Non-pigmented ciliary epithelial cell (primary cell): ENCODE measurements around the gene ZDHHC14.

Experiments
- DNase-seq: peaks from one replicate; pipeline ENCODE4 v3.0.0-alpha.2; 2010; ENCODE audit warnings: low read depth

The ZDHHC14 gene

GRCh38 chr6:157647261-157647915 is 266.4 kb downstream of the ZDHHC14 start:
- no peak for DNase-seq

GRCh38 chr6:157648561-157648960 is 267.6 kb downstream of the ZDHHC14 start:
- no peak for DNase-seq

- DNase-seq: no peak
Observed at GRCh38 chr6:157649311-157650260, 268.6 kb downstream of the ZDHHC14 start.

- DNase-seq: no peak
Observed at GRCh38 chr6:157650261-157650640, 269.3 kb downstream of the ZDHHC14 start.

- no peak for DNase-seq
Observed at GRCh38 chr6:157650801-157651200, 269.8 kb downstream of the ZDHHC14 start.

GRCh38 chr6:157651731-157652490 is 270.9 kb downstream of the ZDHHC14 start:
- DNase-seq: no peak

GRCh38 chr6:157652601-157653363 is 271.8 kb downstream of the ZDHHC14 start:
- DNase-seq: no peak

- no peak for DNase-seq
Observed at GRCh38 chr6:157653521-157653920, 272.5 kb downstream of the ZDHHC14 start.

- DNase-seq: no peak
Observed at GRCh38 chr6:157655139-157655538, 274.1 kb downstream of the ZDHHC14 start.

GRCh38 chr6:157656437-157656997 is 275.5 kb downstream of the ZDHHC14 start:
- no peak for DNase-seq

- DNase-seq: no peak
Observed at GRCh38 chr6:157657754-157658153, 276.8 kb downstream of the ZDHHC14 start.

GRCh38 chr6:157658301-157658700 is 277.3 kb downstream of the ZDHHC14 start:
- no peak for DNase-seq

GRCh38 chr6:157659536-157660271 is 278.7 kb downstream of the ZDHHC14 start:
- no peak for DNase-seq

GRCh38 chr6:157660414-157660813 is 279.4 kb downstream of the ZDHHC14 start:
- no peak for DNase-seq

- no peak for DNase-seq
Observed at GRCh38 chr6:157661652-157662051, 280.7 kb downstream of the ZDHHC14 start.

GRCh38 chr6:157663261-157663660 is 282.3 kb downstream of the ZDHHC14 start:
- no peak for DNase-seq

- no peak for DNase-seq
Observed at GRCh38 chr6:157665180-157665579, 284.2 kb downstream of the ZDHHC14 start.

GRCh38 chr6:157666729-157667128 is 285.7 kb downstream of the ZDHHC14 start:
- no peak for DNase-seq

GRCh38 chr6:157667211-157668008 is 286.4 kb downstream of the ZDHHC14 start:
- DNase-seq: no peak

GRCh38 chr6:157668009-157668401 is 287.0 kb downstream of the ZDHHC14 start:
- no peak for DNase-seq
